ENCODE data around the gene MYOZ2.

The MYOZ2 gene

DNA sequence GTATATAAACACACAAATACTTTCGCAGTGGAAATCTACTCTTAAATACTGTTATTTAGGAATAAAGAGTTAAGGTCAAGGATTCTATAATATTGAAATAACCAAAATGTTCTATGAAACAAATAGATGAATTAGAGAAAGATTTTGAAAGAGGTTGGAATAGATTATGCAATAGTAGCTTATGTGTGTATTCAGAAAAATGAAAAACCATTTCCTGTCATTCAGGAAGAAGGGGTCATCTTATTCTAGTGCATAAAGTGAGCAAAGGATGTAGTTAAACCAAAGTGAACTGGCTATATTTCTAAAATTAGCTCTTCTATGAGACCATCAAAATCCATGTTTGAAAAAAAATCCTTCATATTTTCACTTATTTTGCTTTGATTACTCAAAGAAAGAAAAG, 30.0 kb upstream of the MYOZ2 start:
- H3K9ac ChIP-seq (ENCODE audit: low read depth, low read length) = no peak overlapping the region
- no peaks in the 10 kb centered on the region for H3K36me3 ChIP-seq (ENCODE audit: control insufficient read depth, insufficient read depth, low read length)
- H3K4me3 ChIP-seq (ENCODE audit: low read depth, low read length) = no peak overlapping the region
- H3K4me1 ChIP-seq (ENCODE audit: control insufficient read depth, insufficient read depth, low read length) = peaks cover 14% of the 10 kb centered on the region; the same call in 1 of the 2 replicates
- H3K9me3 ChIP-seq (ENCODE audit: control insufficient read depth, insufficient read depth, low read length) = no peaks in the 10 kb centered on the region
- H3K27me3 ChIP-seq (ENCODE audit: control insufficient read depth, insufficient read depth, low read length) = no peaks in the 10 kb centered on the region
- no peak overlapping the region for H3K27ac ChIP-seq (ENCODE audit: low read depth, low read length)

DNA sequence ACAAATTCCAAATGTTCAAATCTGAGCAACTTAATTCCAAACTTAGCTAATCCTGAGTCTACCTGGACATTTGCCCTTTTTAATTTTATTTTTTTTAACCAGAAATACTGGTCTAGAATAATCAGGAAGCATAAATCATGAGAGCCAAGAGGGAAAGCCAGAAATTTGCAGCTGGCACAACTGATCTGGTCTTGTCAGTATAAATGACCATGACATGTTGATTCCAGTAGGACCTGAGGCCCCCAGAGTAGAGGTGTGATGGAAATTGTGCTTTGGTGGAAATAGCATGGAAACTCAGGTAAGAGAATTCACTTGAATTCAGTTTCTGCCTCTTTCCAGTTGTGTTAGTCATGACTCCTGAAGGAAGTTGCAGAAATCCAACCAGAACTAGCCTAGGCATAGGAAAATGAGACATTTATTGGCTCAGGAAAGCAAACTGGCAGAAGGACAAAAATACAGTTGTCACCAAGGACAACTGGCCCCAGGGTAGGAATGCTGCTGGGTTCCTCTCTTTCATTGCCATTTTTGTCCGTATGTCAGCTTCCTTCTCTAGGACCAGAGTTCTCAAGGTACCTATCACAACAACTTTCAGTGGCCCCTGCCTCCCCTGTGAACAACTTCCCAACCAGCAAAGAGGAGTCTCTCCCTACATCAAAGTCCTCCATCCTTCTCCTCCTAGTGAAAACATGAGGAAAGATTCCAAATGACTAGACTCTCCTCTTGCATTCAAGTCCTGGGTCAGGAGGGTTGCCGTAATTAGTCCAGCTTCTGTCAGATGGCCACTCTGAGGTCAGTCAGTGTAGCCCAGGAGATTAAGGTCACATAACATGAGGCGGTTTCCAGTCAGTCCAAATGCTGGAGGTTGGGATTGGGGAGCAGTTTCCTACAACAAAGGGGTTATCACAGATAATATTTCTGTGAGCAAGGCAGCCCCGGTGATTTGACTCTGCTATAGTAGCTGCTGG, 29.3 kb upstream of the MYOZ2 start:
- no peak overlapping the region for H3K4me3 ChIP-seq (ENCODE audit: low read depth, low read length)
- no peaks in the 10 kb centered on the region for H3K36me3 ChIP-seq (ENCODE audit: control insufficient read depth, insufficient read depth, low read length)
- H3K27ac ChIP-seq (ENCODE audit: low read depth, low read length) = no peak overlapping the region
- no peak overlapping the region for H3K9ac ChIP-seq (ENCODE audit: low read depth, low read length)
- peaks cover 11% of the 10 kb centered on the region; the same call in 1 of the 2 replicates for H3K4me1 ChIP-seq (ENCODE audit: control insufficient read depth, insufficient read depth, low read length)
- H3K27me3 ChIP-seq (ENCODE audit: control insufficient read depth, insufficient read depth, low read length) = no peaks in the 10 kb centered on the region
- no peaks in the 10 kb centered on the region for H3K9me3 ChIP-seq (ENCODE audit: control insufficient read depth, insufficient read depth, low read length)

DNA sequence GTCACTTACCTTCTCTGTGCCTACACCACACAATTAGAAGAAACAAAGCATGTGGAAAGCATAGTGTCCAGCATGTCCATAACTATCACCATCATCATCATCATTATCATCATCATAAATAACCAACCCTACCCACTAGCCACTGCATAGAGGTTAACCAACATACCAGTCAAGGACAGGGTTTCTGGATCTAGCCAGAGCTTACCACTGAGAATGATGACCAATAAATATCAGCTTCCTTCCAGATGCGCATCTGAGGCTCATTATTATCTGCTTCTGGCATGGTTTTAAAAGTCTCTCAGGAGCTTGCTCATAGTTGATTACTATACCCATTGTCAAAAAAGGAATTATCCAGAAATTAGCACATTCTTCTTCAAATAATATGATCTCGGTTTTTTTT, 25.5 kb upstream of the MYOZ2 start:
- no peaks in the 10 kb centered on the region for H3K27me3 ChIP-seq (ENCODE audit: control insufficient read depth, insufficient read depth, low read length)
- H3K27ac ChIP-seq (ENCODE audit: low read depth, low read length) = no peak overlapping the region
- H3K9me3 ChIP-seq (ENCODE audit: control insufficient read depth, insufficient read depth, low read length) = no peaks in the 10 kb centered on the region
- no peak overlapping the region for H3K4me3 ChIP-seq (ENCODE audit: low read depth, low read length)
- no peak overlapping the region for H3K9ac ChIP-seq (ENCODE audit: low read depth, low read length)
- no peaks in the 10 kb centered on the region for H3K4me1 ChIP-seq (ENCODE audit: control insufficient read depth, insufficient read depth, low read length)
- H3K36me3 ChIP-seq (ENCODE audit: control insufficient read depth, insufficient read depth, low read length) = no peaks in the 10 kb centered on the region

DNA sequence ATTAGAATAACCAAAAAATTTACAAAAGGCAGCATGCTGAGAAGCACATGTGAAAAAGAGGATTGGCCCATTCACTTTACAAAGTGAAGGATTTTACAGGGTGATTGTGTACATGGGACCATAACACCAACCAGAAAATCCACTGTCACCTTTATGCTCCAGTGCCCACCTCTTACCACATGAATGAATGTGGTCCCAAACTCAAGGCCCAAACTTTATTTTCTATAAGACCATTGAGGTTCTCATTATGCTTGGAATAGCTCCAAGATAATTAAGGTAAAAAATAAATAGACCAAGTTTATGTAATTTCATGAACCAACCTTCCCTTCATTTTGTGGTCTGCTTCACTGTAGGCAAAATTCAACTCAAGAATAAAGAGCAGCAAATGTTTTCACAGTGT, 24.3 kb upstream of the MYOZ2 start:
- H3K27me3 ChIP-seq (ENCODE audit: control insufficient read depth, insufficient read depth, low read length) = no peaks in the 10 kb centered on the region
- H3K9me3 ChIP-seq (ENCODE audit: control insufficient read depth, insufficient read depth, low read length) = no peaks in the 10 kb centered on the region
- H3K4me1 ChIP-seq (ENCODE audit: control insufficient read depth, insufficient read depth, low read length) = no peaks in the 10 kb centered on the region
- no peak overlapping the region for H3K9ac ChIP-seq (ENCODE audit: low read depth, low read length)
- H3K27ac ChIP-seq (ENCODE audit: low read depth, low read length) = no peak overlapping the region
- H3K4me3 ChIP-seq (ENCODE audit: low read depth, low read length) = no peak overlapping the region
- H3K36me3 ChIP-seq (ENCODE audit: control insufficient read depth, insufficient read depth, low read length) = no peaks in the 10 kb centered on the region

DNA sequence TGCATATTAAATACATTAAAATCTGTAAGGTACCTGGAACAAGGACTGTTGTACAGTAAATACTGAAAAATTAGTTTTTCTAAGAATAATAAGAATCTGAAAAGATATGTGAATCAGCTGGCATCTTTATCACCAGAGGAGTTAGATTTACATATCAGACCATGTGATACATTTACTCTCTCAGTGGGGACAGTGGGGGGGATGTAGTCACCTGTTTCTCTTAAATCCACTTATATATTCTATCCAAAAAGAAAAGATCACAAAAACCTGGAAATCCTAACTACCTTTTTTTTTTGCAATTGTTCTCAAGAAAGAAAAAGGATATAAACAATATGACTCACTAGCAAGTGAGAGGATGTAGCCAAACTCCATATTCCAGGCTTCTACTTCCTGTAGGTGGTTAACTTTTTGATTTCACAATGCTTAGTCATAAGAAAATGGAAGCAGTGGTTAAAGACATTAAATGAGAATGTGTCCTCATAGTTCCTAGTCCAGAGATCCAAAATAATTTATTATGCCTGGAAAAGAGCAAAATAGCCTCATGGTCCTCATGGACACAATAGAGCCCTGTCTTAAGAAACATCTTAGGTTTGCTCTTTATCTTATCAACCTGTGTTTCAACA, 22.5 kb upstream of the MYOZ2 start:
- H3K9ac ChIP-seq (ENCODE audit: low read depth, low read length) = no peak overlapping the region
- H3K36me3 ChIP-seq (ENCODE audit: control insufficient read depth, insufficient read depth, low read length) = no peaks in the 10 kb centered on the region

DNA sequence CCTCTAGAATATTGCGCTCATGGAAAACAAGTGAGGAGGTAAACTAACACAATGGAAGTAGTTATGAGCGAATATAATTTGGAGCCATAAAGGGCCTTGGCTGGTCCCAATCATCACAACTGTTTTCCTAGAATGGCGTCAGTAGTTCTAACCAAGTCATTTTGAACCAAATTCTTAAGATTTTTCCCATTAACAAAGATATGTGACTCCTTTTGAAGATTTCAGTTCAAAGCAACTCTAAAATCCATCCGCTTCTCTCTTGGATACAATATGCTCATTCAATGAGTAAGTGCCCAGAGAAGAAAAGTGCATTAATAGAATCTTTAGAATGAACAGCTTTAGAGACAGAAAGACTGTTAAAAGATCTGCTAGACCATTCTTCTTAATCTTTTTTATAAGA, 19.6 kb upstream of the MYOZ2 start:
- H3K9ac ChIP-seq (ENCODE audit: low read depth, low read length) = no peak overlapping the region
- no peaks in the 10 kb centered on the region for H3K27me3 ChIP-seq (ENCODE audit: control insufficient read depth, insufficient read depth, low read length)
- no peaks in the 10 kb centered on the region for H3K36me3 ChIP-seq (ENCODE audit: control insufficient read depth, insufficient read depth, low read length)
- no peaks in the 10 kb centered on the region for H3K9me3 ChIP-seq (ENCODE audit: control insufficient read depth, insufficient read depth, low read length)
- no peak overlapping the region for H3K27ac ChIP-seq (ENCODE audit: low read depth, low read length)
- no peak overlapping the region for H3K4me3 ChIP-seq (ENCODE audit: low read depth, low read length)
- no peaks in the 10 kb centered on the region for H3K4me1 ChIP-seq (ENCODE audit: control insufficient read depth, insufficient read depth, low read length)

More for the DNA sequence above, 22.5 kb upstream of the MYOZ2 start:
- Histone ChIP-seq H3K27me3 (ENCODE audit: control insufficient read depth, insufficient read depth, low read length) (no peaks in the 10 kb centered on the region), H3K27ac (ENCODE audit: low read depth, low read length) (no peak overlapping the region), H3K9me3 (ENCODE audit: control insufficient read depth, insufficient read depth, low read length) (no peaks in the 10 kb centered on the region), H3K4me3 (ENCODE audit: low read depth, low read length) (no peak overlapping the region), H3K4me1 (ENCODE audit: control insufficient read depth, insufficient read depth, low read length) (no peaks in the 10 kb centered on the region)

DNA sequence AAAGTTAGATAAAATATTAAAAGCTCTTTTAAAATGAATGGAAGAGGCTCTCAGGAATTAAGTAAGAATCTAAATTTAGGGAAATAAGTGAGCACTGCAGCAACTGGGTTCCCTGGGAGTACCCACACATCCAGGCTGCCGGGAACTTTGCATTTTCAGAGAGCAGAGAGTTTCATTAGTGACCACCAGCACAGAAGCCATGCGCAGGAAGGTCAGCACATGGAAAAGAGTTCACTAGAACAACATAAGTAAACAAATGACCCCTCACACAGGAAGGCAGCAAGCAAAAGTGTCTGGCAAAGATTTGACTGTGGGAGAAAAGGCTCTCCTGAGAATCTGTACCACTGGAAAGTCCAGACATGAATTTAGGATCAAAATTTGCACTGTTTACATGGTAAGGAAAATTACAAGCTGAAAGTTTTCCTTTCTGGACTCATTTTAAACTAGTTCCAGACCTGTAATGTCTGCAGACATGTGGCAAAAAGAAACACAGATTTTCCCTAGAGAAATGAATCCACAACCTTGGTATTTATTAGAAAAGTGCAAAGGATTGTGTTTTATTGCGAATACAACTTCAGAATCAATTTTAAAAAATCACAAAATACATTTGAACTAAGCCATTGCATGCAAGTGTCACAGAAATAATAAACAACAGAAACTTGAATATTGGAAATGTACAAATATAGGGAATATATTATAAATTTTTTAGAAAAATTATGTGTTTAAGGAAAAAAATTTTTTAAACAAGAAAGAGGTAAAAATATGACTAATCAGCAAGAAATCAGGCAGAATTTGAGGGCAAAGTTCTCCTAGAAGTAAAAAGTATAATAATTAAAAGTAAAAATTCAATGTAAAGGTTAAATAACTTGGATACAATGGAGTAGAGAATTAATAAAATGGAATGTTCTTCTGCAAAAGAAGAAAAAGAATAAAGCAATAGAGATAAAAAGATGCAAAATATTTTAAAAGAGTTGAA, 18.4 kb upstream of the MYOZ2 start:
- H3K9ac ChIP-seq (ENCODE audit: low read depth, low read length) = no peak overlapping the region

DNA sequence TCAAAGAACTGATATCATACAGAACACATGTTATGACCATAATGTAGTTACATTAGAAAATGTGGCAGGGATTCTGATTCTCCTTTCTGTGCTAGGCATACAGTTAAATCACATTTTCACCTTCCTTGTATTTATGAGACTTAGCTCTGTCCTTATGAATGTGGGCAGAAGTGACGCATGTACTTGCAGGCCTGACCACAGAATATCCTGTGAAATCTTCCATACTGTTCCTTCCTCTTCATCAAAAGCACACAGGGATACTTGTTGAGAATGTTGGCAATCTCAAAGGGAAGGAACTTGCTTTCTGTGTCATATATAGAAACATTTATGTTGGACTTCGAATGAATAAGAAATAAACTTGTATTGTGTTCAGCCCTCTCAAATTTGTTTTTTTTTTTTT, 17.2 kb upstream of the MYOZ2 start:
- Histone ChIP-seq H3K9ac (ENCODE audit: low read depth, low read length) (no peak overlapping the region), H3K4me1 (ENCODE audit: control insufficient read depth, insufficient read depth, low read length) (0 out of 2 replicates have a peak, but pooled peaks cover under 1% of the 10 kb centered on the region), H3K36me3 (ENCODE audit: control insufficient read depth, insufficient read depth, low read length) (no peaks in the 10 kb centered on the region), H3K9me3 (ENCODE audit: control insufficient read depth, insufficient read depth, low read length) (no peaks in the 10 kb centered on the region), H3K4me3 (ENCODE audit: low read depth, low read length) (no peak overlapping the region), H3K27ac (ENCODE audit: low read depth, low read length) (no peak overlapping the region), H3K27me3 (ENCODE audit: control insufficient read depth, insufficient read depth, low read length) (no peaks in the 10 kb centered on the region)

More for the DNA sequence above, 18.4 kb upstream of the MYOZ2 start:
- Histone ChIP-seq H3K4me3 (ENCODE audit: low read depth, low read length) (no peak overlapping the region), H3K27me3 (ENCODE audit: control insufficient read depth, insufficient read depth, low read length) (no peaks in the 10 kb centered on the region), H3K36me3 (ENCODE audit: control insufficient read depth, insufficient read depth, low read length) (no peaks in the 10 kb centered on the region), H3K4me1 (ENCODE audit: control insufficient read depth, insufficient read depth, low read length) (no peaks in the 10 kb centered on the region), H3K27ac (ENCODE audit: low read depth, low read length) (no peak overlapping the region), H3K9me3 (ENCODE audit: control insufficient read depth, insufficient read depth, low read length) (no peaks in the 10 kb centered on the region)

DNA sequence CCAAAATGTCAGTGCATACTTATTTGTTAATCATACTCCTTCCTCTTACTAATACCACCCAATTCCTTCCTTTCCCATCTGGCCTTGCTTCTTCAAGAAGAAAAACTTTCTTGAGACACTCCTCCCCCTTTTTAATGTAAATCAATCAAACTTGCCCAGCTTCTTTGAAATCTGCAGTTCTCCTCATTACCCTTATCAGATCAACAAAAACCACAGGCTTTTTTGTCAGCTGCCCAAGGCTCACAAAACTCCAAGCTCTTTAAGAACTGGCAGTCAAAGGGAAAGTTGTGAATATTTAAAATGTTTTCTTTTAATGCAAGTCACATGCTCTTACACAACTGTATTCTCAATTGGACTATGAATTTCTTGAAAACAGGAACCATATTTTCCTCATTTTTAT, 11.3 kb upstream of the MYOZ2 start:
- Histone ChIP-seq H3K9me3 (ENCODE audit: control insufficient read depth, insufficient read depth, low read length) (no peaks in the 10 kb centered on the region), H3K4me1 (ENCODE audit: control insufficient read depth, insufficient read depth, low read length) (peaks cover 11% of the 10 kb centered on the region), H3K27me3 (ENCODE audit: control insufficient read depth, insufficient read depth, low read length) (no peaks in the 10 kb centered on the region), H3K9ac (ENCODE audit: low read depth, low read length) (no peak overlapping the region), H3K4me3 (ENCODE audit: low read depth, low read length) (no peak overlapping the region), H3K36me3 (ENCODE audit: control insufficient read depth, insufficient read depth, low read length) (no peaks in the 10 kb centered on the region), H3K27ac (ENCODE audit: low read depth, low read length) (no peak overlapping the region)

DNA sequence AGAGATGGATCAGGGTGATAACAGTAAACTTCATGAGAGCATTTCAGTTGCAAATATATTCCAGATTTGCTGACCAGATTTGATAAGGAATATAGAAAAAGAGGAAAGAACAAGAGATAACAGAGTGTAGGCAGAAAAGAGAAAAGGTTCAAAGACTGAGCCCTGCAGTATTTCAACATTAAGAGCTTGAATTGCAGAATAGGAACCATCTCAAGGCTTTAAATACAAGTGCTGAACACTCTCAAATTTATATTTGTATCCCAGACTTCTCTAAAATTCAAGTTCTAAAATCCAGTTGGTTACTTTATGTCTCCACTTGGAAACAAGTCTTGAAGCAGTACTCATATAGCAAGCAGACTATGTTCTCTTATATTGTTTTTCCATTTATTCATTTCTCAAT, 9.7 kb upstream of the MYOZ2 start:
- Histone ChIP-seq H3K4me1 (ENCODE audit: control insufficient read depth, insufficient read depth, low read length) (peaks cover 11% of the 10 kb centered on the region), H3K4me3 (ENCODE audit: low read depth, low read length) (no peak overlapping the region), H3K36me3 (ENCODE audit: control insufficient read depth, insufficient read depth, low read length) (no peaks in the 10 kb centered on the region), H3K9me3 (ENCODE audit: control insufficient read depth, insufficient read depth, low read length) (no peaks in the 10 kb centered on the region), H3K27me3 (ENCODE audit: control insufficient read depth, insufficient read depth, low read length) (no peaks in the 10 kb centered on the region), H3K27ac (ENCODE audit: low read depth, low read length) (no peak overlapping the region), H3K9ac (ENCODE audit: low read depth, low read length) (no peak overlapping the region)

Measured in HUES48 (cell line).